ENCODE data around the gene PNPLA5. TPM values are rescaled to one million over a fixed set of nuclear protein-coding genes. Genes with fewer than 3 reads are reported as not detected.
"Not testable (repeated sequence)": the region's sequence is repeated elsewhere in the genome, so short reads cannot be mapped to it uniquely, and the experiment has no call there.

PNPLA5 gene
- total RNA-seq, 1 donor from 2014 or later = not detected

GRCh38 chr22:43869799-43870198, 22.0 kb downstream of the PNPLA5 start:
- DNase-seq = no peak
- Mint-ChIP-seq H3K4me3 (ENCODE audit: unreplicated experiment) (no peak overlapping the region), H3K9me3 (ENCODE audit: unreplicated experiment) (peaks cover 1% of the 10 kb centered on the region), H3K36me3 (ENCODE audit: unreplicated experiment) (peaks cover 4% of the 10 kb centered on the region), H3K27ac (ENCODE audit: unreplicated experiment) (no peak overlapping the region), H3K27me3 (ENCODE audit: unreplicated experiment) (peaks cover 1% of the 10 kb centered on the region), H3K4me1 (ENCODE audit: low read depth, unreplicated experiment) (no peaks in the 10 kb centered on the region)
- no peak for TF ChIP-seq CTCF (IDR thresholded peaks at IDR 0.05; ENCODE audit: partially characterized antibody, unreplicated experiment)

GRCh38 chr22:43869001-43869400, 22.8 kb downstream of the PNPLA5 start:
- not testable (repeated sequence) for DNase-seq; H3K27ac Mint-ChIP-seq (ENCODE audit: unreplicated experiment); H3K9me3 Mint-ChIP-seq (ENCODE audit: unreplicated experiment); H3K4me3 Mint-ChIP-seq (ENCODE audit: unreplicated experiment); H3K36me3 Mint-ChIP-seq (ENCODE audit: unreplicated experiment); H3K27me3 Mint-ChIP-seq (ENCODE audit: unreplicated experiment); H3K4me1 Mint-ChIP-seq (ENCODE audit: low read depth, unreplicated experiment)

GRCh38 chr22:43867839-43868635, 23.8 kb downstream of the PNPLA5 start:
- Mint-ChIP-seq H3K27me3 (ENCODE audit: unreplicated experiment) (peaks cover 1% of the 10 kb centered on the region), H3K4me3 (ENCODE audit: unreplicated experiment) (no peak overlapping the region)

GRCh38 chr22:43862882-43863202, 29.0 kb downstream of the PNPLA5 start:
- DNase-seq = no peak
- Mint-ChIP-seq H3K27me3 (ENCODE audit: unreplicated experiment) (peaks cover 6% of the 10 kb centered on the region), H3K4me3 (ENCODE audit: unreplicated experiment) (peak overlapping the region; percentile 88), H3K36me3 (ENCODE audit: unreplicated experiment) (no peaks in the 10 kb centered on the region), H3K4me1 (ENCODE audit: low read depth, unreplicated experiment) (peaks cover 23% of the 10 kb centered on the region), H3K27ac (ENCODE audit: unreplicated experiment) (peak overlapping the region; percentile 70), H3K9me3 (ENCODE audit: unreplicated experiment) (peaks cover 13% of the 10 kb centered on the region)
- no peak for TF ChIP-seq CTCF (IDR thresholded peaks at IDR 0.05; ENCODE audit: partially characterized antibody, unreplicated experiment)

More at GRCh38 chr22:43867839-43868635, 23.8 kb downstream of the PNPLA5 start:
- H3K27ac Mint-ChIP-seq (ENCODE audit: unreplicated experiment) = no peak overlapping the region
- no peaks in the 10 kb centered on the region for H3K4me1 Mint-ChIP-seq (ENCODE audit: low read depth, unreplicated experiment)
- peaks cover 4% of the 10 kb centered on the region for H3K9me3 Mint-ChIP-seq (ENCODE audit: unreplicated experiment)
- no peak for TF ChIP-seq CTCF (IDR thresholded peaks at IDR 0.05; ENCODE audit: partially characterized antibody, unreplicated experiment)
- H3K36me3 Mint-ChIP-seq (ENCODE audit: unreplicated experiment) = peaks cover 4% of the 10 kb centered on the region
- DNase-seq = no peak

GRCh38 chr22:43862074-43862881, 29.5 kb downstream of the PNPLA5 start, which contains the start of gene SULT4A1:
Gene SULT4A1, minus strand, starts transcription at chr22:43862513. Its CDS starts 131 bp downstream, at chr22:43862382.
- no peak for TF ChIP-seq CTCF (IDR thresholded peaks at IDR 0.05; ENCODE audit: partially characterized antibody, unreplicated experiment)
- Mint-ChIP-seq H3K36me3 (ENCODE audit: unreplicated experiment) (peaks cover 3% of the 10 kb centered on the region), H3K27ac (ENCODE audit: unreplicated experiment) (peak within 1 kb of the TSS; percentile 76), H3K4me3 (ENCODE audit: unreplicated experiment) (peak within 1 kb of the TSS; percentile 88), H3K9me3 (ENCODE audit: unreplicated experiment) (peaks cover 13% of the 10 kb centered on the region), H3K27me3 (ENCODE audit: unreplicated experiment) (peaks cover 5% of the 10 kb centered on the region), H3K4me1 (ENCODE audit: low read depth, unreplicated experiment) (peaks cover 23% of the 10 kb centered on the region)
- peak; percentile 81 for DNase-seq
